SKM-1 treated with dmso at 0.1 percent for 144 hours (cell line): ENCODE measurements around the gene LRRC3.
A peak's percentile ranks its signal among the peaks of the same experiment; 100 is the strongest.

Source experiments
- DNase-seq: peaks from one replicate; lab custom pipeline; 2025; ENCODE audit not compliant: unreplicated experiment; lab: John Stamatoyannopoulos, UW

LRRC3 gene

GRCh38 chr21:44510109-44510507 is 54.8 kb downstream of the LRRC3 start:
- no peak for DNase-seq

GRCh38 chr21:44510508-44511218 is 55.4 kb downstream of the LRRC3 start:
- peak; percentile 29 for DNase-seq

- DNase-seq: no peak
These were observed 56.1 kb downstream of the LRRC3 start for GRCh38 chr21:44511219-44511937.
